ENCODE data around the gene EFNA2. TPM values are rescaled to one million over a fixed set of nuclear protein-coding genes. Genes with fewer than 3 reads are reported as not detected.

EFNA2 gene
- polyA plus RNA-seq, 1 of the 3 experiments (the other 2 are of a cell fraction), result 1.1 TPM

DNA sequence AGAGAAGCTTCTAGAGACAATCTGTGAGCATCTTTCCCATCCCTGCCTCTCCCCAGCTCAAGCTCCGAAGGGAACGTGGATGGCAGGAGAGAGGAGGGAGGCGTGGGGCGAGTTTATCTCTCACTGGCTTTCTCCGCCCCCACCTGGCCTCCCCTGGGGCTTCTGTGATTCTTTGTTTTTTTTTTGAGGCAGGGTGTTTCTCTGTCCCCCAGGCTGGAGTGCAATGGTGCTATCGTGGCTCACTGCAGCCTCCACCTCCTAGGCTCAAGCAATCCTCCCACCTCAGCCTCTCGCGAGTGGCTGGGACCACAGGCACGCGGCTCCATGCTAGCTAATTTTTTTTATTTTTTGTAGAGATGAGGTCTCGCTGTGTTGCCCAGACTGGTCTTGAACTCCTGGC is 23.0 kb downstream of the EFNA2 start:
- H3K4me1 ChIP-seq (ENCODE audit: control insufficient read depth in 1 of 2, insufficient read depth in 2 of 2, low read depth in 1 of 2, low read length in 1 of 2), result peaks cover 0 to 7% of the 10 kb centered on the region in 2 experiments; a peak in 1 of 4 replicates
- 81% methylated on average over 11 of the region's 11 CpGs for WGBS (ENCODE audit: low lambda C conversion rate)
- H3K27me3 ChIP-seq (ENCODE audit: insufficient read depth), result no peaks in the 10 kb centered on the region
- no peaks in the 10 kb centered on the region for H3K36me3 ChIP-seq (replicated peaks in 1 of 2; ENCODE audit: control insufficient read depth in 1 of 2, insufficient read depth in 2 of 2, low read length in 1 of 2)
- no peak overlapping the region for H3K27ac ChIP-seq (ENCODE audit: low read depth in 2 of 2, low read length in 1 of 2)
- ChIA-PET CTCF (no interaction called here), POLR2A (no interaction called here)
- no peak overlapping the region for H3K4me3 ChIP-seq (ENCODE audit: low read depth in 2 of 2, low read length in 1 of 2)
- TF ChIP-seq, protein P1, sequence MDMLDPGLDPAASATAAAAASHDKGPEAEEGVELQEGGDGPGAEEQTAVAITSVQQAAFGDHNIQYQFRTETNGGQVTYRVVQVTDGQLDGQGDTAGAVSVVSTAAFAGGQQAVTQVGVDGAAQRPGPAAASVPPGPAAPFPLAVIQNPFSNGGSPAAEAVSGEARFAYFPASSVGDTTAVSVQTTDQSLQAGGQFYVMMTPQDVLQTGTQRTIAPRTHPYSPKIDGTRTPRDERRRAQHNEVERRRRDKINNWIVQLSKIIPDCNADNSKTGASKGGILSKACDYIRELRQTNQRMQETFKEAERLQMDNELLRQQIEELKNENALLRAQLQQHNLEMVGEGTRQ (IDR thresholded peaks at IDR 0.05; ENCODE audit: borderline replicate concordance, low read depth, low read length), result no peak
- TF ChIP-seq, protein P2, sequence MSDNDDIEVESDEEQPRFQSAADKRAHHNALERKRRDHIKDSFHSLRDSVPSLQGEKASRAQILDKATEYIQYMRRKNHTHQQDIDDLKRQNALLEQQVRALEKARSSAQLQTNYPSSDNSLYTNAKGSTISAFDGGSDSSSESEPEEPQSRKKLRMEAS (IDR thresholded peaks at IDR 0.05; ENCODE audit: low read depth), result no peak
- TF ChIP-seq REST (IDR thresholded peaks at IDR 0.05; ENCODE audit: low read depth, low read length) (no peak), IRF3 (IDR thresholded peaks at IDR 0.05; ENCODE audit: low read depth, low read length) (no peak), RFX5 (IDR thresholded peaks at IDR 0.05; ENCODE audit: low read length) (no peak), EP300 (IDR thresholded peaks at IDR 0.05; ENCODE audit: borderline replicate concordance in 1 of 2, low read depth in 1 of 2, low read length in 1 of 2) (no peak), SMC3 (IDR thresholded peaks at IDR 0.05; ENCODE audit: low read depth, low read length) (no peak), TCF12 (IDR thresholded peaks at IDR 0.05) (no peak), POLR2AphosphoS5 (IDR thresholded peaks at IDR 0.05; ENCODE audit: low read depth, low read length) (no peak), ELF1 (IDR thresholded peaks at IDR 0.05) (no peak), JUND (IDR thresholded peaks at IDR 0.05) (no peak), TEAD4 (IDR thresholded peaks at IDR 0.05; ENCODE audit: borderline replicate concordance, insufficient read depth) (no peak)
- TF ChIP-seq, protein P3, sequence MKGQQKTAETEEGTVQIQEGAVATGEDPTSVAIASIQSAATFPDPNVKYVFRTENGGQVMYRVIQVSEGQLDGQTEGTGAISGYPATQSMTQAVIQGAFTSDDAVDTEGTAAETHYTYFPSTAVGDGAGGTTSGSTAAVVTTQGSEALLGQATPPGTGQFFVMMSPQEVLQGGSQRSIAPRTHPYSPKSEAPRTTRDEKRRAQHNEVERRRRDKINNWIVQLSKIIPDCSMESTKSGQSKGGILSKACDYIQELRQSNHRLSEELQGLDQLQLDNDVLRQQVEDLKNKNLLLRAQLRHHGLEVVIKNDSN (IDR thresholded peaks at IDR 0.05; ENCODE audit: borderline replicate concordance, low read depth), result no peak
- TF ChIP-seq, protein P4, sequence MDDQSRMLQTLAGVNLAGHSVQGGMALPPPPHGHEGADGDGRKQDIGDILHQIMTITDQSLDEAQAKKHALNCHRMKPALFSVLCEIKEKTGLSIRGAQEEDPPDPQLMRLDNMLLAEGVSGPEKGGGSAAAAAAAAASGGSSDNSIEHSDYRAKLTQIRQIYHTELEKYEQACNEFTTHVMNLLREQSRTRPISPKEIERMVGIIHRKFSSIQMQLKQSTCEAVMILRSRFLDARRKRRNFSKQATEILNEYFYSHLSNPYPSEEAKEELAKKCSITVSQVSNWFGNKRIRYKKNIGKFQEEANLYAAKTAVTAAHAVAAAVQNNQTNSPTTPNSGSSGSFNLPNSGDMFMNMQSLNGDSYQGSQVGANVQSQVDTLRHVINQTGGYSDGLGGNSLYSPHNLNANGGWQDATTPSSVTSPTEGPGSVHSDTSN (IDR thresholded peaks at IDR 0.05), result no peak
- TF ChIP-seq, protein P5, sequence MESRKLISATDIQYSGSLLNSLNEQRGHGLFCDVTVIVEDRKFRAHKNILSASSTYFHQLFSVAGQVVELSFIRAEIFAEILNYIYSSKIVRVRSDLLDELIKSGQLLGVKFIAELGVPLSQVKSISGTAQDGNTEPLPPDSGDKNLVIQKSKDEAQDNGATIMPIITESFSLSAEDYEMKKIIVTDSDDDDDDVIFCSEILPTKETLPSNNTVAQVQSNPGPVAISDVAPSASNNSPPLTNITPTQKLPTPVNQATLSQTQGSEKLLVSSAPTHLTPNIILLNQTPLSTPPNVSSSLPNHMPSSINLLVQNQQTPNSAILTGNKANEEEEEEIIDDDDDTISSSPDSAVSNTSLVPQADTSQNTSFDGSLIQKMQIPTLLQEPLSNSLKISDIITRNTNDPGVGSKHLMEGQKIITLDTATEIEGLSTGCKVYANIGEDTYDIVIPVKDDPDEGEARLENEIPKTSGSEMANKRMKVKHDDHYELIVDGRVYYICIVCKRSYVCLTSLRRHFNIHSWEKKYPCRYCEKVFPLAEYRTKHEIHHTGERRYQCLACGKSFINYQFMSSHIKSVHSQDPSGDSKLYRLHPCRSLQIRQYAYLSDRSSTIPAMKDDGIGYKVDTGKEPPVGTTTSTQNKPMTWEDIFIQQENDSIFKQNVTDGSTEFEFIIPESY (IDR thresholded peaks at IDR 0.05; ENCODE audit: borderline replicate concordance, low read depth), result no peak
- DNase-seq, result no peak
- no peaks in the 10 kb centered on the region for H3K9me3 ChIP-seq
- H3K9me2 ChIP-seq, result no peaks in the 10 kb centered on the region
- no peak overlapping the region for H3K4me2 ChIP-seq
- H3F3A ChIP-seq (replicated peaks; ENCODE audit: insufficient read depth), result no peaks in the 10 kb centered on the region
- H3K79me2 ChIP-seq (ENCODE audit: insufficient read depth), result no peaks in the 10 kb centered on the region
- no peak overlapping the region for H2AFZ ChIP-seq (ENCODE audit: low read depth)
- no peaks in the 10 kb centered on the region for H4K20me1 ChIP-seq (ENCODE audit: insufficient read depth)
- H3K9ac ChIP-seq, result no peak overlapping the region

All from SK-N-SH (cell line).